Progenitor cell of endocrine pancreas (in vitro differentiated cells): ENCODE data around the gene MAPK13. TPM values are rescaled to one million over a fixed set of nuclear protein-coding genes. Genes with fewer than 3 reads are reported as not detected.

Experiments
- DNase-seq: peaks from one replicate; pipeline ENCODE4 v3.0.0; 2021; ENCODE audit warnings: low spot score; ENCODE audit not compliant: unreplicated experiment
- H3K27ac Mint-ChIP-seq: 2 replicates; pipeline ENCODE4 v1.8.0; 2021; ENCODE audit warnings: mild to moderate bottlenecking, moderate library complexity, mixed read lengths
- H3K27me3 Mint-ChIP-seq: 2 replicates; pipeline ENCODE4 v1.8.0; 2021; ENCODE audit warnings: mixed read lengths
- H3K36me3 Mint-ChIP-seq: 2 replicates; pipeline ENCODE4 v1.8.0; 2022; ENCODE audit warnings: mixed read lengths; ENCODE audit not compliant: insufficient read depth
- H3K4me1 Mint-ChIP-seq: 2 replicates; pipeline ENCODE4 v1.8.0; 2021; ENCODE audit warnings: low read depth, mixed read lengths
- H3K4me3 Mint-ChIP-seq: 2 replicates; pipeline ENCODE4 v1.8.0; 2021; ENCODE audit warnings: low read depth, mild to moderate bottlenecking, moderate library complexity, mixed read lengths
- H3K9me3 Mint-ChIP-seq: 2 replicates; pipeline ENCODE4 v1.8.0; 2021; ENCODE audit warnings: low read depth, mixed read lengths
- CTCF ChIP-seq: fragments of 200-600 bp; sonication (generic); IDR thresholded peaks from one replicate; pipeline ENCODE4 v1.5.0; 2021; ENCODE audit warnings: antibody characterized with exemption, mild to moderate bottlenecking; ENCODE audit not compliant: unreplicated experiment
- total RNA-seq: library from RNA; stranded (reverse); gene quantifications from 2 replicates; pipeline ENCODE4 v1.2.1, GENCODE V29; 2021

MAPK13 gene
- total RNA-seq, 1 donor from 2014 or later = 41.2 TPM

GRCh38 chr6:36098920-36099647, 31.2 kb upstream of the MAPK13 start:
- Mint-ChIP-seq H3K27ac (peak overlapping the region; percentile 88), H3K9me3 (no peaks in the 10 kb centered on the region), H3K36me3 (peaks cover 7% of the 10 kb centered on the region), H3K27me3 (no peaks in the 10 kb centered on the region), H3K4me1 (peaks cover 41% of the 10 kb centered on the region), H3K4me3 (no peak overlapping the region)
- DNase-seq = no peak
- TF ChIP-seq CTCF = peak; percentile 15

GRCh38 chr6:36099869-36100483, 30.3 kb upstream of the MAPK13 start:
- Mint-ChIP-seq H3K27me3 (no peaks in the 10 kb centered on the region), H3K9me3 (no peaks in the 10 kb centered on the region), H3K36me3 (peaks cover 7% of the 10 kb centered on the region), H3K4me3 (no peak overlapping the region), H3K4me1 (peaks cover 35% of the 10 kb centered on the region), H3K27ac (no peak overlapping the region)
- DNase-seq = no peak
- no peak for TF ChIP-seq CTCF

GRCh38 chr6:36101691-36102090, 28.6 kb upstream of the MAPK13 start:
- H3K9me3 Mint-ChIP-seq = no peaks in the 10 kb centered on the region
- H3K27me3 Mint-ChIP-seq = no peaks in the 10 kb centered on the region
- peaks cover 7% of the 10 kb centered on the region for H3K36me3 Mint-ChIP-seq
- no peak for TF ChIP-seq CTCF
- no peak for DNase-seq
- no peak overlapping the region for H3K4me3 Mint-ChIP-seq
- H3K4me1 Mint-ChIP-seq = peaks cover 18% of the 10 kb centered on the region
- no peak overlapping the region for H3K27ac Mint-ChIP-seq

GRCh38 chr6:36102853-36103252, 27.5 kb upstream of the MAPK13 start:
- no peak for TF ChIP-seq CTCF
- Mint-ChIP-seq H3K27ac (peak overlapping the region; percentile 4), H3K36me3 (peaks cover 10% of the 10 kb centered on the region)

GRCh38 chr6:36104836-36105235, 25.5 kb upstream of the MAPK13 start:
- Mint-ChIP-seq H3K27ac (no peak overlapping the region), H3K4me3 (no peak overlapping the region), H3K9me3 (no peaks in the 10 kb centered on the region), H3K4me1 (peaks cover 1% of the 10 kb centered on the region), H3K36me3 (peaks cover 16% of the 10 kb centered on the region), H3K27me3 (no peaks in the 10 kb centered on the region)
- no peak for DNase-seq
- TF ChIP-seq CTCF = no peak

More at GRCh38 chr6:36102853-36103252, 27.5 kb upstream of the MAPK13 start:
- H3K4me3 Mint-ChIP-seq = no peak overlapping the region
- H3K4me1 Mint-ChIP-seq = peaks cover 9% of the 10 kb centered on the region
- H3K27me3 Mint-ChIP-seq = no peaks in the 10 kb centered on the region
- no peaks in the 10 kb centered on the region for H3K9me3 Mint-ChIP-seq
- no peak for DNase-seq
